ENCODE results near the gene HNRNPDL.

Gene HNRNPDL

DNA sequence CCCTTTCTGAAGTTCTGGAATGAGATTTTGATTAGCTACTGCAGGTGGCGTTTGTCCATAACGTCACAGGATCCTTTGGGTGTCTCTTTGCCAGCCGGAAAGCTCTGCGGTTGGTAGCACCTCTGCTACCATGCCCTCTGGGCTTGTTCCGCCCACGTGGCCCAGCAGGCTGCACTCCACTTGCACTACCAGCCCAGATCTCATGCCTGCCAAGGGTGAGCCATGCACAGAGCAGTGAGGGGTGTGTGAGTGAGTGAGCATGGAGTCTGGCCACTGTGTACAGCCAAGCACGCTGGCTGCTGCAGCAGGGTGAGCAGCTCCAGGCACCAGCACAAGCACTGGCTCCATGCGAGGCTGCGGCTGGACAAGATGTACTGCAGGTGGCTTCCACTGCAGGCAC lies 49.9 kb downstream of the HNRNPDL start:
- Histone ChIP-seq H2BK5ac (ENCODE audit: low read length) (no peak overlapping the region), H3K4ac (ENCODE audit: low read length) (no peak overlapping the region)
- no CpG with 5 or more reads among the region's 9 CpGs for WGBS, 2 donors (ENCODE audit: extremely low coverage in 2 of 2, insufficient read length in 2 of 2, insufficient replicate concordance in 1 of 2)

DNA sequence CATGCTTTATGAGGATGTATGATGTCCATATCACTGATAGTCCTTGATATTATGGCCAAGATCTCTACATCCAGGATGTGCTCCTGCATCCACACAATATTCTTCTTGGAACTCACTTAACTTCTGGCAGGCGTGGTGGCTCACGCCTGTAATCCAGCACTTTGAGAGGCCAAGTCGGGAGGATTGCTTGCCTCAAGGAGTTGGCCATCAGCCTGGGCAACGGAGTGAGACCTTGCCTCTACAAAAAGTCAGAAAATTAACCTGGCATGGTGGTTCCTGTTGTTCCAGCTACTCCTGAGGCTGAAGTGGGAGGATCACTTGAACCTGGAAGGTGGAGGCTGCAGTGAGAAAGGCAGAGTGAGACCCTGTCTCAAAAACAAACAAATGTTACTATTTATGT lies 54.2 kb downstream of the HNRNPDL start:
- Histone ChIP-seq H2BK15ac (ENCODE audit: low read length) (no peak overlapping the region), H3K23ac (ENCODE audit: low read depth, low read length, poor library complexity) (no peak overlapping the region), H3K14ac (ENCODE audit: low read length) (no peak overlapping the region), H2AFZ (ENCODE audit: low read length) (no peak overlapping the region), H4K91ac (ENCODE audit: low read depth, low read length, poor library complexity) (no peak overlapping the region), H3K18ac (ENCODE audit: low read length) (no peak overlapping the region), H3K9ac (ENCODE audit: low read depth, low read length, poor library complexity) (no peak overlapping the region), H2BK5ac (ENCODE audit: low read length) (no peak overlapping the region), H3K27me3 (ENCODE audit: control insufficient read depth in 3 of 3, insufficient read depth in 3 of 3, low read depth in 1 of 3, low read length in 3 of 3) (no peaks in the 10 kb centered on the region), H3K9me3 (replicated peaks in 1 of 2; ENCODE audit: control insufficient read depth in 2 of 2, insufficient read depth in 1 of 2, low read depth in 1 of 2, low read length in 2 of 2) (peaks cover 1 to 7% of the 10 kb centered on the region in 2 donors), H2AK5ac (ENCODE audit: low read depth, low read length) (no peak overlapping the region), H4K8ac (ENCODE audit: low read depth, low read length) (no peak overlapping the region), H3K4ac (ENCODE audit: low read length) (no peak overlapping the region), H3K4me3 (ENCODE audit: low read length in 2 of 2) (peak overlapping the region in 1 of 2 donors; percentile 22), H3K79me1 (ENCODE audit: low read depth, low read length) (peaks cover 3% of the 10 kb centered on the region), H2BK120ac (ENCODE audit: low read depth, low read length) (no peak overlapping the region), H3K36me3 (replicated peaks in 1 of 2; ENCODE audit: control insufficient read depth in 2 of 2, insufficient read depth in 2 of 2, low read length in 2 of 2) (peaks cover 0 to 31% of the 10 kb centered on the region in 2 donors), H3K4me1 (ENCODE audit: control insufficient read depth in 2 of 2, insufficient read depth in 1 of 2, low read depth in 1 of 2, low read length in 2 of 2) (peaks cover under 1 to 6% of the 10 kb centered on the region in 2 donors), H3K27ac (replicated peaks; ENCODE audit: low read length) (no peak overlapping the region), H2BK12ac (ENCODE audit: low read length) (no peak overlapping the region), H3K4me2 (ENCODE audit: insufficient read depth, low read length, poor library complexity, severe bottlenecking) (no peak overlapping the region)
- WGBS, 2 donors (ENCODE audit: extremely low coverage in 2 of 2, insufficient read length in 2 of 2, insufficient replicate concordance in 1 of 2): no CpG with 5 or more reads among the region's 4 CpGs
- DNase-seq (ENCODE audit: low spot score): no peak

More for the DNA sequence above, 49.9 kb downstream of the HNRNPDL start:
- Histone ChIP-seq H4K8ac (ENCODE audit: low read depth, low read length) (no peak overlapping the region), H3K14ac (ENCODE audit: low read length) (no peak overlapping the region), H3K4me2 (ENCODE audit: insufficient read depth, low read length, poor library complexity, severe bottlenecking) (no peak overlapping the region), H3K79me1 (ENCODE audit: low read depth, low read length) (no peaks in the 10 kb centered on the region), H3K4me1 (ENCODE audit: control insufficient read depth in 2 of 2, insufficient read depth in 1 of 2, low read depth in 1 of 2, low read length in 2 of 2) (peaks cover 0 to 6% of the 10 kb centered on the region in 2 donors), H3K9ac (ENCODE audit: low read depth, low read length, poor library complexity) (no peak overlapping the region), H2AK5ac (ENCODE audit: low read depth, low read length) (peak overlapping the region; percentile 25), H3K23ac (ENCODE audit: low read depth, low read length, poor library complexity) (peak overlapping the region; percentile 75), H4K91ac (ENCODE audit: low read depth, low read length, poor library complexity) (peak overlapping the region; percentile 95), H2AFZ (ENCODE audit: low read length) (no peak overlapping the region), H3K18ac (ENCODE audit: low read length) (peak overlapping the region; percentile 59), H2BK120ac (ENCODE audit: low read depth, low read length) (no peak overlapping the region), H3K9me3 (replicated peaks in 1 of 2; ENCODE audit: control insufficient read depth in 2 of 2, insufficient read depth in 1 of 2, low read depth in 1 of 2, low read length in 2 of 2) (peaks cover 1 to 19% of the 10 kb centered on the region in 2 donors), H2BK12ac (ENCODE audit: low read length) (peak overlapping the region; percentile 42), H2BK15ac (ENCODE audit: low read length) (no peak overlapping the region), H3K36me3 (replicated peaks in 1 of 2; ENCODE audit: control insufficient read depth in 2 of 2, insufficient read depth in 2 of 2, low read length in 2 of 2) (peaks cover 0 to 12% of the 10 kb centered on the region in 2 donors), H3K27ac (replicated peaks; ENCODE audit: low read length) (no peak overlapping the region), H3K27me3 (ENCODE audit: control insufficient read depth in 3 of 3, insufficient read depth in 3 of 3, low read depth in 1 of 3, low read length in 3 of 3) (no peaks in the 10 kb centered on the region), H3K4me3 (ENCODE audit: low read length in 2 of 2) (peak overlapping the region in 1 of 2 donors; percentile 44)
- DNase-seq (ENCODE audit: low spot score): no peak

DNA sequence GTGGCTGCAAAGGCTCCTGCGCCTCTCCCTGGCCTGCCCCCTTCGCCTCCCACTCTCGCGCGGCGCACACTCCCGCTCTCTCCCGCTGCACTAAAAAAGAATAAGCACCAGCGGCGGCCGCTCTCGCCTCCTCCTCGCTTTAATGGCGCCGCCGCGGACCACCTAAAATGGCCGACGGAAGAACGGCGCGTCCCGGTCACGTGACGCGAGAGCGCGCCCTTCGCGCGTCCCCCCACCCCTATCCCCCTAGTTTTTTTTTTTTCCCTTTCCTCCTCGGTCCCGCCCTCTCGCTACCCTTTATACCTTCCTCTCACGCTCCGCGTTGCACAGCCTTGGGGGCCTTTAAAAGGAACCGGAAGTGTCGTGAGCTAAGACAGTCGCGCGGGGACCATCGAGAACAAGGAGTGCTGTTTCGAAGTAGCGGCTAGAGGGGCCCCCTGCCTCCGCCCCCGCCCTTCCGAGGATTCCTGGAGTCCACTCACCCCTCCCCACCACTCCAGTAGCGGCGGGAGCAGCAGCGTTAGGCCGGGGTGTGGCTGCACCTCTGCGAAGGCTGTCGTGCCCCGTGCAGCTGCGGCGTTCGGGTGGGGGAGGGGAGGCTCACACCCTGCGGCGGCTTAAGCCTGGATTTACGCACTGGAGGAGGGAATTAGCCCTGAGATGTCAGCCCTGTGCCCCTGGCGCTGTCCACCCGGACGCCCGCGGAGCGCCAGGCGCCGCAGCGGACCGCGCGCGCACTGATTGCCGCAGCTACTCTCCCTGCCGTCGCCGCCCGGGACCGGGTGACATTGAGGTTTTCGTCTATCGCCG lies 56.2 kb downstream of the HNRNPDL start, which contains the start of gene HNRNPD:
TSS of gene HNRNPD (minus strand) at position 176 of the 810 bp plus-strand sequence. CDS start 313 bp downstream, outside the sequence.
- Histone ChIP-seq H3K27ac (replicated peaks; ENCODE audit: low read length) (peak within 1 kb of the TSS; percentile 100), H3K14ac (ENCODE audit: low read length) (peak within 1 kb of the TSS; percentile 100), H4K8ac (ENCODE audit: low read depth, low read length) (peak within 1 kb of the TSS; percentile 76), H3K23ac (ENCODE audit: low read depth, low read length, poor library complexity) (peak within 1 kb of the TSS; percentile 99), H3K36me3 (replicated peaks in 1 of 2; ENCODE audit: control insufficient read depth in 2 of 2, insufficient read depth in 2 of 2, low read length in 2 of 2) (peaks cover 0 to 52% of the 10 kb centered on the region in 2 donors), H2BK5ac (ENCODE audit: low read length) (peak within 1 kb of the TSS; percentile 99), H3K4ac (ENCODE audit: low read length) (peak within 1 kb of the TSS; percentile 99), H3K4me1 (ENCODE audit: control insufficient read depth in 2 of 2, insufficient read depth in 1 of 2, low read depth in 1 of 2, low read length in 2 of 2) (peaks cover 2 to 12% of the 10 kb centered on the region in 2 donors), H2BK15ac (ENCODE audit: low read length) (peak within 1 kb of the TSS; percentile 89), H3K4me3 (ENCODE audit: low read length in 2 of 2) (peak within 1 kb of the TSS; percentile 86 to 93), H2BK120ac (ENCODE audit: low read depth, low read length) (peak within 1 kb of the TSS; percentile 99), H3K27me3 (ENCODE audit: control insufficient read depth in 3 of 3, insufficient read depth in 3 of 3, low read depth in 1 of 3, low read length in 3 of 3) (no peaks in the 10 kb centered on the region), H3K9ac (ENCODE audit: low read depth, low read length, poor library complexity) (peak within 1 kb of the TSS; percentile 100), H3K18ac (ENCODE audit: low read length) (peak within 1 kb of the TSS; percentile 100), H3K79me1 (ENCODE audit: low read depth, low read length) (peaks cover 3% of the 10 kb centered on the region), H2BK12ac (ENCODE audit: low read length) (peak within 1 kb of the TSS; percentile 48), H2AK5ac (ENCODE audit: low read depth, low read length) (peak within 1 kb of the TSS; percentile 100), H3K4me2 (ENCODE audit: insufficient read depth, low read length, poor library complexity, severe bottlenecking) (peak within 1 kb of the TSS; percentile 65), H3K9me3 (replicated peaks in 1 of 2; ENCODE audit: control insufficient read depth in 2 of 2, insufficient read depth in 1 of 2, low read depth in 1 of 2, low read length in 2 of 2) (peaks cover 0 to 7% of the 10 kb centered on the region in 2 donors), H4K91ac (ENCODE audit: low read depth, low read length, poor library complexity) (peak within 1 kb of the TSS; percentile 99), H2AFZ (ENCODE audit: low read length) (peak within 1 kb of the TSS; percentile 89)
- no CpG with 5 or more reads among the region's 83 CpGs for WGBS, 2 donors (ENCODE audit: extremely low coverage in 2 of 2, insufficient read length in 2 of 2, insufficient replicate concordance in 1 of 2)
- DNase-seq (ENCODE audit: low spot score): peak; percentile 99

DNA sequence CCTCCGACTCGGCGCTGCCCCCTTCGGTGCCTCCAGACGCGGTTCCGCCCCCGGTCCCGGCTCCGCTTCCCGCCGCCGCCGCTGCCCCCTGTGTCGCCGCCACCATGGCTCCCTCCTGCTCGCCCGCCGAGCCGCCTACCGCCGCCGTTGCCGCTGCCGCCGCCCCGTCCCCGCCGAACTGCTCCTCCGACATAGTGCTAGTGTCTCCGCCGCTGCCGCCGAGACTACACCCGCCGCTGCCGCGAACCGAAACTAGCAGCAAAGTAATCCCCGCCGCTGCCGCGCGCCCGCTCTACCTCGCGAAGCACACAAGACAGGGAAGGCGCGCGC lies 56.8 kb downstream of the HNRNPDL start:
- H3K4me2 ChIP-seq (ENCODE audit: insufficient read depth, low read length, poor library complexity, severe bottlenecking): peak overlapping the region; percentile 44
- peak overlapping the region; percentile 89 for H2BK15ac ChIP-seq (ENCODE audit: low read length)
- H3K27ac ChIP-seq (replicated peaks; ENCODE audit: low read length): peak overlapping the region; percentile 100
- peak overlapping the region; percentile 100 for H3K14ac ChIP-seq (ENCODE audit: low read length)
- H3K36me3 ChIP-seq (replicated peaks in 1 of 2; ENCODE audit: control insufficient read depth in 2 of 2, insufficient read depth in 2 of 2, low read length in 2 of 2): peaks cover 0 to 57% of the 10 kb centered on the region in 2 donors
- H3K9ac ChIP-seq (ENCODE audit: low read depth, low read length, poor library complexity): peak overlapping the region; percentile 100
- no peaks in the 10 kb centered on the region for H3K27me3 ChIP-seq (ENCODE audit: control insufficient read depth in 3 of 3, insufficient read depth in 3 of 3, low read depth in 1 of 3, low read length in 3 of 3)
- H3K9me3 ChIP-seq (replicated peaks in 1 of 2; ENCODE audit: control insufficient read depth in 2 of 2, insufficient read depth in 1 of 2, low read depth in 1 of 2, low read length in 2 of 2): peaks cover 0 to 7% of the 10 kb centered on the region in 2 donors
- H2AK5ac ChIP-seq (ENCODE audit: low read depth, low read length): peak overlapping the region; percentile 100
- no peak for DNase-seq (ENCODE audit: low spot score)
- peak overlapping the region; percentile 99 for H3K23ac ChIP-seq (ENCODE audit: low read depth, low read length, poor library complexity)
- peak overlapping the region; percentile 99 for H2BK5ac ChIP-seq (ENCODE audit: low read length)
- peak overlapping the region; percentile 89 for H2AFZ ChIP-seq (ENCODE audit: low read length)
- H3K4me3 ChIP-seq (ENCODE audit: low read length in 2 of 2): peak overlapping the region; percentile 86 to 93
- H4K91ac ChIP-seq (ENCODE audit: low read depth, low read length, poor library complexity): peak overlapping the region; percentile 99
- WGBS, 2 donors (ENCODE audit: extremely low coverage in 2 of 2, insufficient read length in 2 of 2, insufficient replicate concordance in 1 of 2): no CpG with 5 or more reads among the region's 50 CpGs
- peak overlapping the region; percentile 99 for H3K4ac ChIP-seq (ENCODE audit: low read length)
- H3K18ac ChIP-seq (ENCODE audit: low read length): peak overlapping the region; percentile 100
- peak overlapping the region; percentile 99 for H2BK120ac ChIP-seq (ENCODE audit: low read depth, low read length)
- peaks cover 3% of the 10 kb centered on the region for H3K79me1 ChIP-seq (ENCODE audit: low read depth, low read length)
- H3K4me1 ChIP-seq (ENCODE audit: control insufficient read depth in 2 of 2, insufficient read depth in 1 of 2, low read depth in 1 of 2, low read length in 2 of 2): peaks cover 2 to 17% of the 10 kb centered on the region in 2 donors
- peak overlapping the region; percentile 76 for H4K8ac ChIP-seq (ENCODE audit: low read depth, low read length)
- peak overlapping the region; percentile 48 for H2BK12ac ChIP-seq (ENCODE audit: low read length)
